HepG2 (cell line): ENCODE measurements around the gene NOS1AP. TPM values are rescaled to one million over a fixed set of nuclear protein-coding genes. Genes with fewer than 3 reads are reported as not detected.
A peak's percentile ranks its signal among the peaks of the same experiment; 100 is the strongest.

Experiments used
- ATF4 ChIP-seq, 2 experiments: fragments of 450-650 bp in 1 of 2; sonication (generic) in 1 of 2; formaldehyde crosslinking; IDR thresholded peaks; 2 replicates each; pipeline versions ENCODE4 v1.5.0 to v1.8.0; 2020 to 2022; ENCODE audit warnings: mild to moderate bottlenecking in 1 of 2, missing genetic modification reagents in 1 of 2
- ELF3 ChIP-seq: IDR thresholded peaks from 2 replicates; pipeline ENCODE4 v1.6.1; 2016; ENCODE audit warnings: missing genetic modification reagents, missing compliant biosample characterization
- FOXO1 ChIP-seq: sonication (generic); formaldehyde crosslinking; IDR thresholded peaks from 2 replicates; pipeline ENCODE4 v1.4.0; 2020; ENCODE audit warnings: missing genetic modification reagents
- KLF6 ChIP-seq: IDR thresholded peaks from 2 replicates; pipeline ENCODE4 v1.8.0; 2016; ENCODE audit warnings: missing biosample characterization, missing genetic modification reagents
- LCORL ChIP-seq, 2 experiments: fragments of 450-650 bp in 1 of 2; sonication (generic) in 1 of 2; formaldehyde crosslinking in 1 of 2; IDR thresholded peaks; 2 replicates each; pipeline versions ENCODE4 v1.5.0 to v1.6.1; 2017 to 2020; ENCODE audit warnings: antibody characterized with exemption in 1 of 2, missing genetic modification reagents in 1 of 2
- MED1 ChIP-seq: sonication (generic); formaldehyde crosslinking; IDR thresholded peaks from 2 replicates; pipeline ENCODE4 v1.4.0; 2020; ENCODE audit warnings: missing genetic modification reagents
- MIXL1 ChIP-seq: IDR thresholded peaks from 2 replicates; pipeline ENCODE4 v1.6.1; 2016
- PHF21A ChIP-seq: sonication (generic); formaldehyde crosslinking; IDR thresholded peaks from 2 replicates; pipeline ENCODE4 v1.5.0; 2020; ENCODE audit warnings: mild to moderate bottlenecking, missing genetic modification reagents
- SNAI1 ChIP-seq: sonication (generic); formaldehyde crosslinking; IDR thresholded peaks from 2 replicates; pipeline ENCODE4 v1.5.0; 2020; ENCODE audit warnings: mild to moderate bottlenecking, missing genetic modification reagents, borderline replicate concordance
- SOX13 ChIP-seq, 3 experiments: fragments of 450-650 bp in 1 of 3; sonication (generic) in 1 of 3; formaldehyde crosslinking in 1 of 3; IDR thresholded peaks in 2 of 3; conservative IDR thresholded peaks in 1 of 3; 2 replicates each; pipeline versions ENCODE4 v1.5.0 to v1.6.1; 2016 to 2020; ENCODE audit warnings: antibody characterized with exemption in 1 of 3, mild to moderate bottlenecking in 1 of 3, missing compliant biosample characterization in 1 of 3, missing genetic modification reagents in 1 of 3, moderate library complexity in 1 of 3
- TBP ChIP-seq: sonication (generic); formaldehyde crosslinking; IDR thresholded peaks from 2 replicates; pipeline ENCODE4 v1.5.0; 2020; ENCODE audit warnings: missing genetic modification reagents
- TFE3 ChIP-seq: IDR thresholded peaks from 2 replicates; pipeline ENCODE4 v1.6.1; 2016
- ZBTB21 ChIP-seq: sonication (generic); formaldehyde crosslinking; IDR thresholded peaks from 2 replicates; pipeline ENCODE4 v1.4.0; 2020; ENCODE audit warnings: missing genetic modification reagents
- ZBTB8A ChIP-seq: sonication (generic); formaldehyde crosslinking; IDR thresholded peaks from 2 replicates; pipeline ENCODE4 v1.4.0; 2020; ENCODE audit warnings: mild to moderate bottlenecking, low read depth, missing genetic modification reagents, borderline replicate concordance
- ZFY ChIP-seq: sonication (generic); formaldehyde crosslinking; IDR thresholded peaks from 2 replicates; pipeline ENCODE4 v1.4.0; 2020; ENCODE audit warnings: missing genetic modification reagents
- ZHX2 ChIP-seq, 2 experiments: sonication (generic) in 1 of 2; formaldehyde crosslinking in 1 of 2; IDR thresholded peaks; 2 replicates each; pipeline versions ENCODE4 v1.6.1 to v1.9.0; 2014 to 2022; ENCODE audit warnings: antibody characterized with exemption in 1 of 2, borderline replicate concordance in 1 of 2, inconsistent platforms in 1 of 2, low read depth in 1 of 2, missing genetic modification reagents in 1 of 2
- ZNF784 ChIP-seq: sonication (generic); formaldehyde crosslinking; IDR thresholded peaks from 2 replicates; pipeline ENCODE4 v1.5.1; 2020; ENCODE audit warnings: missing genetic modification reagents, mild to moderate bottlenecking, borderline replicate concordance
- polyA plus RNA-seq, 8 experiments: library from polyadenylated mRNA; depleted of rRNA in 3 of 8; stranded (reverse) in 7 of 8; unstranded in 1 of 8; fragments of >200 nt; fragmentation: Illumina TruSeq in 4 of 8; extraction: Trizol in 4 of 8; gene quantifications; 2 replicates each; pipeline versions ENCODE4 v1.2.1 to v1.2.3, GENCODE V29; 2011 to 2016; ENCODE audit warnings: low read depth in 4 of 8, missing spikeins in 1 of 8, mixed read lengths in 1 of 8; ENCODE audit not compliant: insufficient read depth in 1 of 8
- total RNA-seq, 5 experiments: library from RNA; depleted of rRNA; stranded (reverse); fragments of >200 nt; fragmentation: Illumina TruSeq; extraction: Trizol; gene quantifications; 2 replicates each; pipeline ENCODE4 v1.2.3, GENCODE V29; 2016; ENCODE audit warnings: low read depth in 1 of 5

NOS1AP gene
- total and polyA plus RNA-seq, 2 of the 13 experiments (the other 11 are each of a cell fraction or from before 2014, with no cell fraction given): 2.0 to 3.3 TPM

- TF ChIP-seq ATF4 (CRISPR knock-in tag; IDR thresholded peaks at IDR 0.05) (0 out of 4 replicates have a peak, but pooled peaks of 1 of the 2 experiments have one; percentile 60), MIXL1 (CRISPR knock-in tag) (peak; percentile 75; the same call in 1 of the 2 replicates), ELF3 (peak; percentile 82), SOX13 (IDR thresholded peaks at IDR 0.05) (0 out of 2 replicates have a peak, but pooled peaks have one; percentile 23), SOX13 (CRISPR knock-in tag; conservative IDR thresholded peaks at IDR 0.05 in 1 of 2, IDR thresholded peaks at IDR 0.05 in 1 of 2) (peak in 1 of 2 experiments; percentile 76; a peak in 2 of 4 replicates), ZBTB8A (CRISPR knock-in tag) (no peak), TFE3 (peak; percentile 95), SNAI1 (CRISPR knock-in tag) (no peak), ZBTB21 (CRISPR knock-in tag) (0 out of 2 replicates have a peak, but pooled peaks have one; percentile 35), PHF21A (CRISPR knock-in tag) (peak; percentile 82), TBP (no peak), MED1 (peak; percentile 90), KLF6 (CRISPR knock-in tag) (0 out of 2 replicates have a peak, but pooled peaks have one; percentile 11), ZNF784 (no peak), FOXO1 (CRISPR knock-in tag) (peak; percentile 56; the same call in 1 of the 2 replicates), LCORL (IDR thresholded peaks at IDR 0.05) (0 out of 2 replicates have a peak, but pooled peaks have one; percentile 20), LCORL (CRISPR knock-in tag; IDR thresholded peaks at IDR 0.05) (peak; percentile 73), ZFY (CRISPR knock-in tag) (peak; percentile 67), ZHX2 (IDR thresholded peaks at IDR 0.05; ENCODE audit: low read depth) (0 out of 2 replicates have a peak, but pooled peaks have one; percentile 37), ZHX2 (CRISPR knock-in tag; IDR thresholded peaks at IDR 0.05; ENCODE audit: borderline replicate concordance) (no peak)
These were observed 62.2 kb downstream of the NOS1AP start (continued) for GRCh38 chr1:162131400-162132321.
